Gastroesophageal sphincter (tissue), 3 donors: ENCODE data around the gene CENPO.

ENCODE experiments used
- EP300 ChIP-seq: sonication (generic); formaldehyde crosslinking; IDR thresholded peaks from one replicate; pipeline ENCODE4 v1.6.1; 2017; ENCODE audit warnings: antibody characterized with exemption, mild to moderate bottlenecking
- POLR2A ChIP-seq, 2 donors: fragments of 450-650 bp; IDR thresholded peaks; one replicate each; pipeline ENCODE4 v1.6.1; 2017; ENCODE audit warnings: antibody characterized with exemption in 2 of 2, mild to moderate bottlenecking in 2 of 2, moderate library complexity in 1 of 2
- POLR2AphosphoS5 ChIP-seq: sonication (generic); formaldehyde crosslinking; IDR thresholded peaks from one replicate; pipeline ENCODE4 v1.6.1; 2017; ENCODE audit warnings: antibody characterized with exemption
- TF ChIP-seq, protein P1 (sequence below), 4 experiments: fragments of 200-600 bp in 2 of 4; fragments of 450-650 bp in 2 of 4; sonication (generic) in 1 of 4; IDR thresholded peaks; one replicate each; pipeline ENCODE4 v1.5.1; 2017 to 2019; ENCODE audit warnings: antibody characterized with exemption in 4 of 4, mild to moderate bottlenecking in 2 of 4, moderate library complexity in 2 of 4

DNA sequence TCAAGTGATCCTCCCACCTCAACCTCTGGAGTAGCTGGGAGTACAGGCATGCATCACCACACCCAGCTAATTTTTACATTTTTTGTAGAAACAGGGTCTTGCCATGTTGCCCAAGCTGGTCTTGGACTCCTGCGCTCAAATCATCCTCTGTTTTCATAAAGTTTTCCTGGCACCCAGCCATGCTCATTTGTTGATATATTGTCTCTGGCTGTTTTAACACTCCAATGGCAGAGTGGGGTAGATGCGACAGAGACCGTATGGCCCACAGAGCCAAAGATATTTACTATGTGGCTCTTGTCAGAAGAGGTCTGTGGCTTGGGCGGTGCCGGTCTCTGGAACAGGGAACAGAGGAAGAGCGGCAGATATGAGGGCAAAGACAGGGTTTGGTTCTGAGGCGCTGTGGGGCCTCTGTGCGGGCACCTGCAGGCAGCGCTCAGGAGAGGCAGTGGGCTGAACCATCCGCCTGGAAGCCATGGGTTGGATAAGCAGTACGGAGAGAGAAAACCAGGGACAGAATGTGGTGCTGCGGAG lies 50.2 kb downstream of the CENPO start:
- no peak for TF ChIP-seq POLR2A (IDR thresholded peaks at IDR 0.05)
- TF ChIP-seq POLR2AphosphoS5: no peak
- TF ChIP-seq EP300: no peak
- TF ChIP-seq, protein P1, sequence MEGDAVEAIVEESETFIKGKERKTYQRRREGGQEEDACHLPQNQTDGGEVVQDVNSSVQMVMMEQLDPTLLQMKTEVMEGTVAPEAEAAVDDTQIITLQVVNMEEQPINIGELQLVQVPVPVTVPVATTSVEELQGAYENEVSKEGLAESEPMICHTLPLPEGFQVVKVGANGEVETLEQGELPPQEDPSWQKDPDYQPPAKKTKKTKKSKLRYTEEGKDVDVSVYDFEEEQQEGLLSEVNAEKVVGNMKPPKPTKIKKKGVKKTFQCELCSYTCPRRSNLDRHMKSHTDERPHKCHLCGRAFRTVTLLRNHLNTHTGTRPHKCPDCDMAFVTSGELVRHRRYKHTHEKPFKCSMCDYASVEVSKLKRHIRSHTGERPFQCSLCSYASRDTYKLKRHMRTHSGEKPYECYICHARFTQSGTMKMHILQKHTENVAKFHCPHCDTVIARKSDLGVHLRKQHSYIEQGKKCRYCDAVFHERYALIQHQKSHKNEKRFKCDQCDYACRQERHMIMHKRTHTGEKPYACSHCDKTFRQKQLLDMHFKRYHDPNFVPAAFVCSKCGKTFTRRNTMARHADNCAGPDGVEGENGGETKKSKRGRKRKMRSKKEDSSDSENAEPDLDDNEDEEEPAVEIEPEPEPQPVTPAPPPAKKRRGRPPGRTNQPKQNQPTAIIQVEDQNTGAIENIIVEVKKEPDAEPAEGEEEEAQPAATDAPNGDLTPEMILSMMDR (IDR thresholded peaks at IDR 0.05): no peak
